Keratinocyte (primary cell): ENCODE results near the gene PDE11A.

Experiments
- CTCF ChIP-seq, 3 experiments: IDR thresholded peaks in 1 of 3; conservative IDR thresholded peaks in 1 of 3; optimal IDR thresholded peaks in 1 of 3; 2 replicates in 2 of 3; 3 replicates in 1 of 3; pipeline versions ENCODE3 to v1.5.1; 2011; ENCODE audit warnings: low read length in 3 of 3, mild to moderate bottlenecking in 3 of 3, moderate library complexity in 2 of 3, control low read depth in 1 of 3, inconsistent platforms in 1 of 3; ENCODE audit not compliant: insufficient read depth in 2 of 3; ENCODE audit errors: extremely low read depth in 1 of 3
- EZH2 ChIP-seq: IDR thresholded peaks from one replicate; pipeline ENCODE4 v1.6.1; 2012; ENCODE audit warnings: inconsistent platforms, mild to moderate bottlenecking, low read length, moderate library complexity

GRCh38 chr2:178117725-178118124 lies 45.1 kb upstream of the PDE11A start:
- TF ChIP-seq EZH2 = no peak
- TF ChIP-seq CTCF (optimal IDR thresholded peaks at IDR 0.05 in 1 of 3, IDR thresholded peaks at IDR 0.05 in 1 of 3, conservative IDR thresholded peaks at IDR 0.05 in 1 of 3; ENCODE audit: extremely low read depth in 1 of 3, insufficient read depth in 2 of 3, low read length in 3 of 3) = no peak
